ENCODE data around the gene ZBBX.

DNA sequence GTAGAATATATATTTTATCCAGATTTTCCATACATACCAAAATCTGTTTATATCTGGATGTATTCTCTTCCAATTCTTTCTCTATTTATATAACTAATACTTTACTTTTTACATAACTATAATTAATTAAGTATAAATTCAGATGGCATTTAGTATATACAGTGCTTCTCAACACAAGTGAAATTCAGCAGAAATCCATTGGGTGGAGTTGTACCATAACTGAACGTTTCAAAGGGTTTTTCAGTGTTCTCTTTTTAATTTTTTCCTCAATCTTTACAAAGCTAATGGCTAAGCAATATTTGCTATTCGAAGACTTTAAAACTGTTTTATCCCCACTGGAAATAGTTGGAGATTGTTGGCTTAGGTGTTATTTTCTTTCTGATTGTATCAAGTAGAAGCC lies 13.9 kb upstream of the ZBBX start:
- TF ChIP-seq, protein P1, sequence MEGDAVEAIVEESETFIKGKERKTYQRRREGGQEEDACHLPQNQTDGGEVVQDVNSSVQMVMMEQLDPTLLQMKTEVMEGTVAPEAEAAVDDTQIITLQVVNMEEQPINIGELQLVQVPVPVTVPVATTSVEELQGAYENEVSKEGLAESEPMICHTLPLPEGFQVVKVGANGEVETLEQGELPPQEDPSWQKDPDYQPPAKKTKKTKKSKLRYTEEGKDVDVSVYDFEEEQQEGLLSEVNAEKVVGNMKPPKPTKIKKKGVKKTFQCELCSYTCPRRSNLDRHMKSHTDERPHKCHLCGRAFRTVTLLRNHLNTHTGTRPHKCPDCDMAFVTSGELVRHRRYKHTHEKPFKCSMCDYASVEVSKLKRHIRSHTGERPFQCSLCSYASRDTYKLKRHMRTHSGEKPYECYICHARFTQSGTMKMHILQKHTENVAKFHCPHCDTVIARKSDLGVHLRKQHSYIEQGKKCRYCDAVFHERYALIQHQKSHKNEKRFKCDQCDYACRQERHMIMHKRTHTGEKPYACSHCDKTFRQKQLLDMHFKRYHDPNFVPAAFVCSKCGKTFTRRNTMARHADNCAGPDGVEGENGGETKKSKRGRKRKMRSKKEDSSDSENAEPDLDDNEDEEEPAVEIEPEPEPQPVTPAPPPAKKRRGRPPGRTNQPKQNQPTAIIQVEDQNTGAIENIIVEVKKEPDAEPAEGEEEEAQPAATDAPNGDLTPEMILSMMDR (IDR thresholded peaks at IDR 0.05) = no peak
- TF ChIP-seq POLR2A (IDR thresholded peaks at IDR 0.05) = no peak
